ENCODE measurements around the gene ZNF831.

Gene ZNF831

GRCh38 chr20:59222253-59223181, 58.9 kb downstream of the ZNF831 start:
- Histone ChIP-seq H3K4me3 (ENCODE audit: low read depth, low read length) (peak overlapping the region; percentile 65), H3K9me3 (ENCODE audit: severe bottlenecking) (peaks cover 5% of the 10 kb centered on the region), H3K27ac (peak overlapping the region; percentile 64), H3K36me3 (no peaks in the 10 kb centered on the region), H3K27me3 (ENCODE audit: insufficient read depth, low read depth, severe bottlenecking) (no peaks in the 10 kb centered on the region)
- peak; percentile 84 for TF ChIP-seq CTCF (IDR thresholded peaks at IDR 0.05; ENCODE audit: low read depth, low read length)
- peak; percentile 87 for DNase-seq

- Histone ChIP-seq H3K4me3 (ENCODE audit: low read depth, low read length) (peak overlapping the region; percentile 65), H3K27me3 (ENCODE audit: insufficient read depth, low read depth, severe bottlenecking) (no peaks in the 10 kb centered on the region), H3K27ac (peak overlapping the region; percentile 51; the same call in 1 of the 2 replicates), H3K9me3 (ENCODE audit: severe bottlenecking) (peaks cover 5% of the 10 kb centered on the region), H3K36me3 (no peaks in the 10 kb centered on the region)
- peak; percentile 76 for TF ChIP-seq CTCF (IDR thresholded peaks at IDR 0.05; ENCODE audit: low read depth, low read length)
- peak; percentile 63 for DNase-seq
These were observed 59.6 kb downstream of the ZNF831 start for GRCh38 chr20:59223182-59223601.

- TF ChIP-seq CTCF (IDR thresholded peaks at IDR 0.05; ENCODE audit: low read depth, low read length), result no peak
- no peak overlapping the region for H3K4me3 ChIP-seq (ENCODE audit: low read depth, low read length)
These were observed 60.1 kb downstream of the ZNF831 start for GRCh38 chr20:59223750-59224149.

GRCh38 chr20:59224236-59224635, 60.6 kb downstream of the ZNF831 start:
- Histone ChIP-seq H3K9me3 (ENCODE audit: severe bottlenecking) (peaks cover 5% of the 10 kb centered on the region), H3K36me3 (no peaks in the 10 kb centered on the region), H3K27ac (no peak overlapping the region), H3K4me3 (ENCODE audit: low read depth, low read length) (no peak overlapping the region), H3K27me3 (ENCODE audit: insufficient read depth, low read depth, severe bottlenecking) (no peaks in the 10 kb centered on the region)
- TF ChIP-seq CTCF (IDR thresholded peaks at IDR 0.05; ENCODE audit: low read depth, low read length), result no peak
- DNase-seq, result no peak

More at GRCh38 chr20:59223750-59224149, 60.1 kb downstream of the ZNF831 start:
- no peak overlapping the region for H3K27ac ChIP-seq
- no peak for DNase-seq
- no peaks in the 10 kb centered on the region for H3K27me3 ChIP-seq (ENCODE audit: insufficient read depth, low read depth, severe bottlenecking)
- H3K36me3 ChIP-seq, result no peaks in the 10 kb centered on the region
- H3K9me3 ChIP-seq (ENCODE audit: severe bottlenecking), result peaks cover 5% of the 10 kb centered on the region

- no peak for TF ChIP-seq CTCF (IDR thresholded peaks at IDR 0.05; ENCODE audit: low read depth, low read length)
- H3K27me3 ChIP-seq (ENCODE audit: insufficient read depth, low read depth, severe bottlenecking), result no peaks in the 10 kb centered on the region
- no peaks in the 10 kb centered on the region for H3K9me3 ChIP-seq (ENCODE audit: severe bottlenecking)
- no peak overlapping the region for H3K4me3 ChIP-seq (ENCODE audit: low read depth, low read length)
- H3K27ac ChIP-seq, result no peak overlapping the region
- no peak for DNase-seq
- H3K36me3 ChIP-seq, result no peaks in the 10 kb centered on the region
These were observed 66.8 kb downstream of the ZNF831 start for GRCh38 chr20:59230385-59230784.

Data from WERI-Rb-1 (cell line).